GM21526 (cell line): ENCODE measurements around the gene VEGFA.

Experiments
- ATAC-seq: cut with Tn5 transposase; IDR thresholded peaks from one replicate; pipeline ENCODE4 v1.9.1; 2021; ENCODE audit warnings: moderate library complexity; ENCODE audit not compliant: unreplicated experiment, low FRiP score

Gene VEGFA

GRCh38 chr6:43771210-43771857 lies 1.3 kb downstream of the VEGFA start:
- no peak for ATAC-seq

- ATAC-seq: no peak
Observed at GRCh38 chr6:43771858-43772680, 2.1 kb downstream of the VEGFA start.

- no peak for ATAC-seq
Observed at GRCh38 chr6:43772681-43773049, 2.7 kb downstream of the VEGFA start.

GRCh38 chr6:43773050-43773979 lies 3.3 kb downstream of the VEGFA start:
- no peak for ATAC-seq

GRCh38 chr6:43773980-43774775 lies 4.2 kb downstream of the VEGFA start:
- ATAC-seq: no peak

- ATAC-seq: no peak
Observed at GRCh38 chr6:43774776-43775534, 4.9 kb downstream of the VEGFA start.

- ATAC-seq: no peak
Observed at GRCh38 chr6:43775535-43775885, 5.5 kb downstream of the VEGFA start.

GRCh38 chr6:43776115-43776798 lies 6.2 kb downstream of the VEGFA start:
- ATAC-seq: no peak

- ATAC-seq: no peak
Observed at GRCh38 chr6:43776799-43777776, 7.1 kb downstream of the VEGFA start.

- no peak for ATAC-seq
Observed at GRCh38 chr6:43778131-43778855, 8.3 kb downstream of the VEGFA start.

GRCh38 chr6:43778976-43779851 lies 9.2 kb downstream of the VEGFA start:
- no peak for ATAC-seq

GRCh38 chr6:43779852-43780236 lies 9.8 kb downstream of the VEGFA start:
- no peak for ATAC-seq

- ATAC-seq: no peak
Observed at GRCh38 chr6:43780293-43780692, 10.3 kb downstream of the VEGFA start.

GRCh38 chr6:43780941-43781928 lies 11.2 kb downstream of the VEGFA start:
- no peak for ATAC-seq
